Measurements from ENCODE around the gene C1QTNF5.

DNA sequence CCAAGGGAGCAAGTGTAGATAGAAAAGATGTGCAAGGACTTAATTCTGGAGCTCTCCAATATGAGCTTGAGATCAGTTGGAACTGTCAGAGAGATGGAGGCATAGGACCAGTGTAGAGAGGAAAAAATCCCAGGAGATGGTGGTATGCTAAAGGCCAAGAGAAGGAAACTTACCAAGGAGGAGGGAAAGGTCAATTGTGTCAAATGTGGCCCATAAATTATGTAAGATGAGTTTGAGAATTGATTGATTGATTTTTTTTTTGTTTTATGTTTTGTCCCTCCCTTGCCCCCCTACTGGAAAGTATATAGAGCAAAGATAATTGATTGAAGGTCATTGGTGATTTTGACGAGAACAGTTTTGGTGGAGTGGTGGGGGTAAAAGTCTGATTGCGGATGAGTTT is 43.6 kb upstream of the C1QTNF5 start:
- no peak for TF ChIP-seq CTCF (IDR thresholded peaks at IDR 0.05)
- no peak for TF ChIP-seq EZH2phosphoT487 (IDR thresholded peaks at IDR 0.05)
